ENCODE data around the gene TCF12.

TCF12 gene

GRCh38 chr15:57122080-57122840 is 203.8 kb downstream of the TCF12 start:
- no peaks in the 10 kb centered on the region for H3K36me3 ChIP-seq (ENCODE audit: control insufficient read depth, insufficient read depth, low read length)
- no peak overlapping the region for H3K4me3 ChIP-seq (ENCODE audit: low read length)
- no peaks in the 10 kb centered on the region for H3K4me1 ChIP-seq (ENCODE audit: control insufficient read depth, insufficient read depth, low read length)
- H3K9ac ChIP-seq (ENCODE audit: low read length) = no peak overlapping the region
- H3K27me3 ChIP-seq (ENCODE audit: control insufficient read depth, insufficient read depth, low read length) = no peaks in the 10 kb centered on the region
- no peaks in the 10 kb centered on the region for H3K9me3 ChIP-seq (ENCODE audit: control insufficient read depth, low read length)

GRCh38 chr15:57124036-57124435 is 205.6 kb downstream of the TCF12 start:
- H3K9me3 ChIP-seq (ENCODE audit: control insufficient read depth, low read length) = no peaks in the 10 kb centered on the region
- no peak overlapping the region for H3K4me3 ChIP-seq (ENCODE audit: low read length)
- H3K9ac ChIP-seq (ENCODE audit: low read length) = no peak overlapping the region
- H3K27me3 ChIP-seq (ENCODE audit: control insufficient read depth, insufficient read depth, low read length) = no peaks in the 10 kb centered on the region
- H3K4me1 ChIP-seq (ENCODE audit: control insufficient read depth, insufficient read depth, low read length) = no peaks in the 10 kb centered on the region
- H3K36me3 ChIP-seq (ENCODE audit: control insufficient read depth, insufficient read depth, low read length) = no peaks in the 10 kb centered on the region

GRCh38 chr15:57129064-57129463 is 210.6 kb downstream of the TCF12 start:
- H3K4me1 ChIP-seq (ENCODE audit: control insufficient read depth, insufficient read depth, low read length) = no peaks in the 10 kb centered on the region
- no peak overlapping the region for H3K4me3 ChIP-seq (ENCODE audit: low read length)
- H3K9ac ChIP-seq (ENCODE audit: low read length) = no peak overlapping the region
- H3K9me3 ChIP-seq (ENCODE audit: control insufficient read depth, low read length) = no peaks in the 10 kb centered on the region
- H3K27me3 ChIP-seq (ENCODE audit: control insufficient read depth, insufficient read depth, low read length) = no peaks in the 10 kb centered on the region
- H3K36me3 ChIP-seq (ENCODE audit: control insufficient read depth, insufficient read depth, low read length) = no peaks in the 10 kb centered on the region

- no peak overlapping the region for H3K4me3 ChIP-seq (ENCODE audit: low read length)
- H3K9ac ChIP-seq (ENCODE audit: low read length) = no peak overlapping the region
- H3K9me3 ChIP-seq (ENCODE audit: control insufficient read depth, low read length) = no peaks in the 10 kb centered on the region
- H3K27me3 ChIP-seq (ENCODE audit: control insufficient read depth, insufficient read depth, low read length) = no peaks in the 10 kb centered on the region
- H3K36me3 ChIP-seq (ENCODE audit: control insufficient read depth, insufficient read depth, low read length) = no peaks in the 10 kb centered on the region
- H3K4me1 ChIP-seq (ENCODE audit: control insufficient read depth, insufficient read depth, low read length) = no peaks in the 10 kb centered on the region
Measured at GRCh38 chr15:57130956-57131355, 212.5 kb downstream of the TCF12 start.

GRCh38 chr15:57133127-57133968 is 214.9 kb downstream of the TCF12 start:
- Histone ChIP-seq H3K9ac (ENCODE audit: low read length) (no peak overlapping the region), H3K27me3 (ENCODE audit: control insufficient read depth, insufficient read depth, low read length) (no peaks in the 10 kb centered on the region), H3K4me3 (ENCODE audit: low read length) (no peak overlapping the region), H3K9me3 (ENCODE audit: control insufficient read depth, low read length) (no peaks in the 10 kb centered on the region), H3K36me3 (ENCODE audit: control insufficient read depth, insufficient read depth, low read length) (no peaks in the 10 kb centered on the region), H3K4me1 (ENCODE audit: control insufficient read depth, insufficient read depth, low read length) (no peaks in the 10 kb centered on the region)

GRCh38 chr15:57134071-57134605 is 215.7 kb downstream of the TCF12 start:
- Histone ChIP-seq H3K27me3 (ENCODE audit: control insufficient read depth, insufficient read depth, low read length) (no peaks in the 10 kb centered on the region), H3K36me3 (ENCODE audit: control insufficient read depth, insufficient read depth, low read length) (no peaks in the 10 kb centered on the region), H3K9ac (ENCODE audit: low read length) (no peak overlapping the region), H3K9me3 (ENCODE audit: control insufficient read depth, low read length) (no peaks in the 10 kb centered on the region), H3K4me1 (ENCODE audit: control insufficient read depth, insufficient read depth, low read length) (no peaks in the 10 kb centered on the region), H3K4me3 (ENCODE audit: low read length) (no peak overlapping the region)

GRCh38 chr15:57134851-57135250 is 216.4 kb downstream of the TCF12 start:
- Histone ChIP-seq H3K27me3 (ENCODE audit: control insufficient read depth, insufficient read depth, low read length) (no peaks in the 10 kb centered on the region), H3K4me1 (ENCODE audit: control insufficient read depth, insufficient read depth, low read length) (no peaks in the 10 kb centered on the region), H3K36me3 (ENCODE audit: control insufficient read depth, insufficient read depth, low read length) (no peaks in the 10 kb centered on the region), H3K9ac (ENCODE audit: low read length) (no peak overlapping the region), H3K4me3 (ENCODE audit: low read length) (no peak overlapping the region), H3K9me3 (ENCODE audit: control insufficient read depth, low read length) (no peaks in the 10 kb centered on the region)

- H3K4me1 ChIP-seq (ENCODE audit: control insufficient read depth, insufficient read depth, low read length) = no peaks in the 10 kb centered on the region
Measured at GRCh38 chr15:57135800-57136199, 217.4 kb downstream of the TCF12 start.

GRCh38 chr15:57138349-57138788 is 219.9 kb downstream of the TCF12 start:
- H3K4me1 ChIP-seq (ENCODE audit: control insufficient read depth, insufficient read depth, low read length) = no peaks in the 10 kb centered on the region
- H3K9me3 ChIP-seq (ENCODE audit: control insufficient read depth, low read length) = no peaks in the 10 kb centered on the region
- no peaks in the 10 kb centered on the region for H3K27me3 ChIP-seq (ENCODE audit: control insufficient read depth, insufficient read depth, low read length)
- no peaks in the 10 kb centered on the region for H3K36me3 ChIP-seq (ENCODE audit: control insufficient read depth, insufficient read depth, low read length)
- no peak overlapping the region for H3K9ac ChIP-seq (ENCODE audit: low read length)
- H3K4me3 ChIP-seq (ENCODE audit: low read length) = no peak overlapping the region

More at GRCh38 chr15:57135800-57136199, 217.4 kb downstream of the TCF12 start:
- H3K9ac ChIP-seq (ENCODE audit: low read length) = no peak overlapping the region
- H3K27me3 ChIP-seq (ENCODE audit: control insufficient read depth, insufficient read depth, low read length) = no peaks in the 10 kb centered on the region
- no peaks in the 10 kb centered on the region for H3K36me3 ChIP-seq (ENCODE audit: control insufficient read depth, insufficient read depth, low read length)
- no peaks in the 10 kb centered on the region for H3K9me3 ChIP-seq (ENCODE audit: control insufficient read depth, low read length)
- no peak overlapping the region for H3K4me3 ChIP-seq (ENCODE audit: low read length)

- H3K36me3 ChIP-seq (ENCODE audit: control insufficient read depth, insufficient read depth, low read length) = no peaks in the 10 kb centered on the region
- no peak overlapping the region for H3K9ac ChIP-seq (ENCODE audit: low read length)
- H3K27me3 ChIP-seq (ENCODE audit: control insufficient read depth, insufficient read depth, low read length) = no peaks in the 10 kb centered on the region
- no peak overlapping the region for H3K4me3 ChIP-seq (ENCODE audit: low read length)
- H3K9me3 ChIP-seq (ENCODE audit: control insufficient read depth, low read length) = no peaks in the 10 kb centered on the region
- H3K4me1 ChIP-seq (ENCODE audit: control insufficient read depth, insufficient read depth, low read length) = peaks cover 8% of the 10 kb centered on the region
Measured at GRCh38 chr15:57143511-57144078, 225.2 kb downstream of the TCF12 start.

GRCh38 chr15:57144448-57144847 is 226.0 kb downstream of the TCF12 start:
- Histone ChIP-seq H3K9ac (ENCODE audit: low read length) (no peak overlapping the region), H3K27me3 (ENCODE audit: control insufficient read depth, insufficient read depth, low read length) (no peaks in the 10 kb centered on the region), H3K9me3 (ENCODE audit: control insufficient read depth, low read length) (no peaks in the 10 kb centered on the region), H3K4me3 (ENCODE audit: low read length) (no peak overlapping the region), H3K4me1 (ENCODE audit: control insufficient read depth, insufficient read depth, low read length) (peaks cover 8% of the 10 kb centered on the region), H3K36me3 (ENCODE audit: control insufficient read depth, insufficient read depth, low read length) (no peaks in the 10 kb centered on the region)
